ENCODE data around the gene COL9A3. TPM values are rescaled to one million over a fixed set of nuclear protein-coding genes. Genes with fewer than 3 reads are reported as not detected.
"Not testable (repeated sequence)": the region's sequence is repeated elsewhere in the genome, so short reads cannot be mapped to it uniquely, and the experiment has no call there.

COL9A3 gene
- polyA plus RNA-seq, 3 donors, result 12.7 to 19.5 (median 14.1) TPM

- DNase-seq (ENCODE audit: low read depth in 3 of 3, low spot score in 2 of 3), result no peak
These were observed 36.0 kb downstream of the COL9A3 start for GRCh38 chr20:62852841-62853240.

GRCh38 chr20:62853304-62853703 is 36.5 kb downstream of the COL9A3 start:
- not testable (repeated sequence) for DNase-seq (ENCODE audit: low read depth in 3 of 3, low spot score in 2 of 3)

- DNase-seq (ENCODE audit: low read depth in 3 of 3, low spot score in 2 of 3), result no peak
These were observed 37.3 kb downstream of the COL9A3 start for GRCh38 chr20:62854121-62854520.

- DNase-seq (ENCODE audit: low read depth in 3 of 3, low spot score in 2 of 3), result no peak
These were observed 38.3 kb downstream of the COL9A3 start for GRCh38 chr20:62855120-62855519.

GRCh38 chr20:62856931-62857619 is 40.2 kb downstream of the COL9A3 start:
- no peak for DNase-seq (ENCODE audit: low read depth in 3 of 3, low spot score in 2 of 3)

GRCh38 chr20:62858058-62858830 is 41.4 kb downstream of the COL9A3 start:
- no peak for DNase-seq (ENCODE audit: low read depth in 3 of 3, low spot score in 2 of 3)

GRCh38 chr20:62859721-62860120 is 42.9 kb downstream of the COL9A3 start:
- no peak for DNase-seq (ENCODE audit: low read depth in 3 of 3, low spot score in 2 of 3)

GRCh38 chr20:62860391-62860923 is 43.6 kb downstream of the COL9A3 start:
- DNase-seq (ENCODE audit: low read depth in 3 of 3, low spot score in 2 of 3), result no peak

- DNase-seq (ENCODE audit: low read depth in 3 of 3, low spot score in 2 of 3), result no peak
These were observed 44.3 kb downstream of the COL9A3 start for GRCh38 chr20:62860924-62861691.

- DNase-seq (ENCODE audit: low read depth in 3 of 3, low spot score in 2 of 3), result no peak
These were observed 45.0 kb downstream of the COL9A3 start, which contains the start of gene TCFL5 for GRCh38 chr20:62861726-62862336. Gene TCFL5, minus strand, starts transcription at chr20:62861822. Its CDS starts 152 bp downstream, at chr20:62861670.

GRCh38 chr20:62864207-62864606 is 47.4 kb downstream of the COL9A3 start:
- DNase-seq (ENCODE audit: low read depth in 3 of 3, low spot score in 2 of 3), result no peak

- DNase-seq (ENCODE audit: low read depth in 3 of 3, low spot score in 2 of 3), result no peak
These were observed 55.5 kb downstream of the COL9A3 start for GRCh38 chr20:62872184-62872847.

- no peak for DNase-seq (ENCODE audit: low read depth in 3 of 3, low spot score in 2 of 3)
These were observed 56.0 kb downstream of the COL9A3 start for GRCh38 chr20:62872862-62873261.

- DNase-seq (ENCODE audit: low read depth in 3 of 3, low spot score in 2 of 3), result no peak
These were observed 56.4 kb downstream of the COL9A3 start for GRCh38 chr20:62873280-62873679.

GRCh38 chr20:62873681-62874031 is 56.8 kb downstream of the COL9A3 start:
- DNase-seq (ENCODE audit: low read depth in 3 of 3, low spot score in 2 of 3), result not testable (repeated sequence)

GRCh38 chr20:62874964-62875344 is 58.1 kb downstream of the COL9A3 start:
- DNase-seq (ENCODE audit: low read depth in 3 of 3, low spot score in 2 of 3), result no peak

- DNase-seq (ENCODE audit: low read depth in 3 of 3, low spot score in 2 of 3), result no peak
These were observed 58.8 kb downstream of the COL9A3 start for GRCh38 chr20:62875419-62876361.

- no peak for DNase-seq (ENCODE audit: low read depth in 3 of 3, low spot score in 2 of 3)
These were observed 59.7 kb downstream of the COL9A3 start for GRCh38 chr20:62876501-62876901.
